Neural crest cell (in vitro differentiated cells): ENCODE measurements around the gene SMIM26. TPM values are rescaled to one million over a fixed set of nuclear protein-coding genes. Genes with fewer than 3 reads are reported as not detected.
A peak's percentile ranks its signal among the peaks of the same experiment; 100 is the strongest.

ENCODE experiments used
- DNase-seq: peaks from one replicate; pipeline ENCODE4 v3.0.0; 2021; ENCODE audit warnings: low read depth, mixed read lengths, low spot score
- H3K27ac Mint-ChIP-seq: one replicate; pipeline ENCODE4 v1.8.0; 2021; ENCODE audit warnings: mild to moderate bottlenecking, mixed read lengths; ENCODE audit not compliant: unreplicated experiment
- H3K27me3 Mint-ChIP-seq: 2 replicates; pipeline ENCODE4 v1.8.0; 2021; ENCODE audit warnings: low read depth, mild to moderate bottlenecking, mixed read lengths
- H3K36me3 Mint-ChIP-seq: 2 replicates; pipeline ENCODE4 v1.8.0; 2021; ENCODE audit warnings: low read depth, mild to moderate bottlenecking, mixed read lengths
- H3K4me1 Mint-ChIP-seq: 2 replicates; pipeline ENCODE4 v1.8.0; 2021; ENCODE audit warnings: mixed read lengths
- H3K4me3 Mint-ChIP-seq: one replicate; pipeline ENCODE4 v1.8.0; 2021; ENCODE audit warnings: mild to moderate bottlenecking, mixed read lengths
- H3K9me3 Mint-ChIP-seq: 2 replicates; pipeline ENCODE4 v1.8.0; 2021; ENCODE audit warnings: mixed read lengths
- CTCF ChIP-seq: fragments of 200-600 bp; sonication (generic); conservative IDR thresholded peaks from 2 replicates; pipeline ENCODE4 v1.5.0; 2021; ENCODE audit warnings: antibody characterized with exemption, mild to moderate bottlenecking
- total RNA-seq: library from RNA; stranded (reverse); gene quantifications from 2 replicates; pipeline ENCODE4 v1.2.1, GENCODE V29; 2021

SMIM26 gene
- total RNA-seq, 1 donor from 2014 or later, result 65.4 TPM

DNA sequence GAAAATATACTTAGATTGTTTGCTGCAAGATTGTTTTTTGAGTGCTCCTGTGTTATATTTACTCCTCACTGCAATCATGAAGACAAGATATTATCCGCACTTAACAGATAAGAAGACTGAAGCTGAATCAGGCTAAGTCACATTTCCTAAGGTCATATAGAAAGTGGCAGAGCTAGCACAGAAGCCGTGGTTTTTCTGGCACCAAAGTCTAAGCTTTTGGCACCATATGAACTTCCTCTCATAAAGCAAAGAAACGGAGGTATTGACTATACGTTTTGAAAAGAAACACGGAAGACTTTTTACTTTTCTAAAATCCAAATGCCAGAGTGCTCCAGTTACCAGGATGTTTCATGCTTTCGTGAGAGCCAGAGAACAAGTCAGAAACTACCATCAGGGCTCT is 11.3 kb downstream of the SMIM26 start:
- Mint-ChIP-seq H3K27ac (no peak overlapping the region), H3K36me3 (no peaks in the 10 kb centered on the region), H3K27me3 (no peaks in the 10 kb centered on the region), H3K4me1 (no peaks in the 10 kb centered on the region), H3K9me3 (no peaks in the 10 kb centered on the region), H3K4me3 (no peak overlapping the region)
- DNase-seq, result no peak
- no peak for TF ChIP-seq CTCF

- H3K9me3 Mint-ChIP-seq, result no peaks in the 10 kb centered on the region
Observed at GRCh38 chr20:18580012-18580411, 12.8 kb downstream of the SMIM26 start.

DNA sequence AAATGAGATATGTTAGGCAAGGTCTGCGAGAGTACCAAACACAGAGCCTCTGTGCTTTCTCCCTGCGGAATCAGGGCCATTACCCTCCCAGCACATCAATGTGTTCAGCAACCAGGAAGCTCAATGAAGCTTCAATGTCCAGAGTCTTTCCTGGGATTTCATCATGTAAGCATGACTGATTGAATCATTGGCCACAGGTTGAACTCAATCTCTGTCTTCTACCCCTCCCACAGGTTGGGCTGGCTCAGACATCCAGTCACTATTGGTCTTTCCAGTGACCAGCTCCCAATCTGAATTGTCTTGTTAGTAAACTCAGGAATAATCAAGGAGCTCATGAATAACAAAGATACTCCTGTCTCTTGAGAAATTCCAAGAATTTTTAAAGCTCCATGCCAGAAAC is 17.9 kb downstream of the SMIM26 start:
- peaks cover 2% of the 10 kb centered on the region for H3K9me3 Mint-ChIP-seq
- peak overlapping the region; percentile 58 for H3K4me3 Mint-ChIP-seq
- no peaks in the 10 kb centered on the region for H3K27me3 Mint-ChIP-seq
- peaks cover 2% of the 10 kb centered on the region for H3K36me3 Mint-ChIP-seq
- no peak overlapping the region for H3K27ac Mint-ChIP-seq
- no peak for TF ChIP-seq CTCF
- DNase-seq, result no peak
- peaks cover 27% of the 10 kb centered on the region for H3K4me1 Mint-ChIP-seq

More at GRCh38 chr20:18580012-18580411, 12.8 kb downstream of the SMIM26 start:
- Mint-ChIP-seq H3K4me3 (no peak overlapping the region), H3K27me3 (no peaks in the 10 kb centered on the region), H3K27ac (no peak overlapping the region), H3K36me3 (no peaks in the 10 kb centered on the region), H3K4me1 (no peaks in the 10 kb centered on the region)
- no peak for DNase-seq
- no peak for TF ChIP-seq CTCF

GRCh38 chr20:18587665-18588573 is 20.7 kb downstream of the SMIM26 start, which contains the start of gene DTD1:
TSS of gene DTD1 (plus strand) at chr20:18588054. CDS start at chr20:18588073, 19 bp downstream.
- H3K4me1 Mint-ChIP-seq, result peaks cover 27% of the 10 kb centered on the region
- DNase-seq, result peak; percentile 97
- peak within 1 kb of the TSS; percentile 91 for H3K27ac Mint-ChIP-seq
- TF ChIP-seq CTCF, result peak; percentile 85
- no peaks in the 10 kb centered on the region for H3K27me3 Mint-ChIP-seq
- peak within 1 kb of the TSS; percentile 93 for H3K4me3 Mint-ChIP-seq
- H3K36me3 Mint-ChIP-seq, result peaks cover 2% of the 10 kb centered on the region
- H3K9me3 Mint-ChIP-seq, result peaks cover 2% of the 10 kb centered on the region

GRCh38 chr20:18588574-18588933 is 21.3 kb downstream of the SMIM26 start:
- Mint-ChIP-seq H3K36me3 (peaks cover 2% of the 10 kb centered on the region), H3K27ac (peak overlapping the region; percentile 91), H3K4me1 (peaks cover 27% of the 10 kb centered on the region), H3K27me3 (no peaks in the 10 kb centered on the region), H3K9me3 (peaks cover 2% of the 10 kb centered on the region), H3K4me3 (peak overlapping the region; percentile 90)
- no peak for TF ChIP-seq CTCF
- DNase-seq, result no peak
